Immature natural killer cell (primary cell): ENCODE results near the gene ZNF598. TPM values are rescaled to one million over a fixed set of nuclear protein-coding genes. Genes with fewer than 3 reads are reported as not detected.

Source experiments
- DNase-seq, 3 donors: peaks; one replicate each; pipeline ENCODE4 v3.0.0; 2022; ENCODE audit warnings: mixed read lengths in 1 of 3
- H3K27ac Mint-ChIP-seq, 6 donors: one replicate each; pipeline ENCODE4 v1.8.0; 2020; ENCODE audit warnings: mixed read lengths in 6 of 6, mild to moderate bottlenecking in 5 of 6, inconsistent platforms in 4 of 6, moderate library complexity in 3 of 6
- H3K27me3 Mint-ChIP-seq, 3 donors: one replicate each; pipeline ENCODE4 v1.8.0; 2020 to 2021; ENCODE audit warnings: low read depth in 3 of 3, mild to moderate bottlenecking in 3 of 3, mixed read lengths in 3 of 3, moderate library complexity in 3 of 3, inconsistent platforms in 1 of 3
- H3K36me3 Mint-ChIP-seq, 3 donors: one replicate each; pipeline ENCODE4 v1.8.0; 2020; ENCODE audit warnings: mixed read lengths in 3 of 3, inconsistent platforms in 2 of 3, mild to moderate bottlenecking in 2 of 3
- H3K4me1 Mint-ChIP-seq, 2 donors: one replicate each; pipeline ENCODE4 v1.8.0; 2020; ENCODE audit warnings: inconsistent platforms in 2 of 2, mild to moderate bottlenecking in 2 of 2, mixed read lengths in 2 of 2, moderate library complexity in 1 of 2
- H3K4me3 Mint-ChIP-seq, 5 donors: one replicate each; pipeline ENCODE4 v1.8.0; 2020; ENCODE audit warnings: mild to moderate bottlenecking in 5 of 5, mixed read lengths in 5 of 5, inconsistent platforms in 3 of 5, moderate library complexity in 3 of 5
- H3K9me3 Mint-ChIP-seq, 6 donors: one replicate each; pipeline ENCODE4 v1.8.0; 2020; ENCODE audit warnings: mild to moderate bottlenecking in 6 of 6, mixed read lengths in 6 of 6, inconsistent platforms in 4 of 6, moderate library complexity in 3 of 6
- polyA plus RNA-seq, 3 donors: library from polyadenylated mRNA; unstranded; fragments of 300-500 nt; fragmentation: Illumina TruSeq; gene quantifications; one replicate each; pipeline ENCODE4 v1.2.3, GENCODE V29; 2021

Gene ZNF598
- polyA plus RNA-seq, 3 donors from 2014 or later, result 1.8 to 10.4 (median 2.9) TPM

GRCh38 chr16:2002406-2003230, 7.0 kb downstream of the ZNF598 start:
- Mint-ChIP-seq H3K4me1 (peaks cover 9 to 15% of the 10 kb centered on the region in 2 donors), H3K27ac (no peak overlapping the region), H3K9me3 (no peaks in the 10 kb centered on the region), H3K27me3 (peaks cover 0 to 1% (median 0%) of the 10 kb centered on the region in 3 donors), H3K4me3 (no peak overlapping the region), H3K36me3 (peaks cover 0 to 6% (median 0%) of the 10 kb centered on the region in 3 donors)
- DNase-seq, result no peak

- no peak overlapping the region for H3K4me3 Mint-ChIP-seq
- H3K27me3 Mint-ChIP-seq, result peaks cover 0 to 1% (median 0%) of the 10 kb centered on the region in 3 donors
- H3K4me1 Mint-ChIP-seq, result peaks cover 4 to 11% of the 10 kb centered on the region in 2 donors
- no peaks in the 10 kb centered on the region for H3K9me3 Mint-ChIP-seq
- DNase-seq, result no peak
- H3K27ac Mint-ChIP-seq, result no peak overlapping the region
- H3K36me3 Mint-ChIP-seq, result peaks cover 0 to 10% (median 4%) of the 10 kb centered on the region in 3 donors
Measured at GRCh38 chr16:2001456-2002355, 7.9 kb downstream of the ZNF598 start.

- Mint-ChIP-seq H3K36me3 (peaks cover 0 to 10% (median 4%) of the 10 kb centered on the region in 3 donors), H3K27ac (no peak overlapping the region), H3K4me1 (peaks cover 6 to 13% of the 10 kb centered on the region in 2 donors)
Measured at GRCh38 chr16:2001035-2001434, 8.6 kb downstream of the ZNF598 start.

GRCh38 chr16:1999866-2000514, 9.6 kb downstream of the ZNF598 start:
- Mint-ChIP-seq H3K4me3 (no peak overlapping the region), H3K4me1 (peaks cover 5 to 11% of the 10 kb centered on the region in 2 donors), H3K9me3 (no peaks in the 10 kb centered on the region), H3K36me3 (peaks cover 0 to 10% (median 4%) of the 10 kb centered on the region in 3 donors), H3K27ac (no peak overlapping the region), H3K27me3 (peaks cover 0 to 1% (median 0%) of the 10 kb centered on the region in 3 donors)
- DNase-seq, result no peak

More at GRCh38 chr16:2001035-2001434, 8.6 kb downstream of the ZNF598 start:
- DNase-seq, result no peak
- Mint-ChIP-seq H3K9me3 (no peaks in the 10 kb centered on the region), H3K4me3 (no peak overlapping the region), H3K27me3 (peaks cover 0 to 1% (median 0%) of the 10 kb centered on the region in 3 donors)

GRCh38 chr16:1998852-1999801, 10.5 kb downstream of the ZNF598 start:
- Mint-ChIP-seq H3K4me3 (no peak overlapping the region), H3K4me1 (peaks cover 5 to 11% of the 10 kb centered on the region in 2 donors), H3K36me3 (peaks cover 0 to 10% (median 4%) of the 10 kb centered on the region in 3 donors), H3K27me3 (peaks cover 0 to 1% (median 0%) of the 10 kb centered on the region in 3 donors), H3K9me3 (no peaks in the 10 kb centered on the region), H3K27ac (no peak overlapping the region)
- DNase-seq, result no peak

- Mint-ChIP-seq H3K4me1 (peaks cover 10 to 11% of the 10 kb centered on the region in 2 donors), H3K4me3 (no peak overlapping the region), H3K36me3 (peaks cover 0 to 10% (median 4%) of the 10 kb centered on the region in 3 donors), H3K9me3 (no peaks in the 10 kb centered on the region), H3K27me3 (peaks cover 0 to 3% (median 2%) of the 10 kb centered on the region in 3 donors), H3K27ac (no peak overlapping the region)
- no peak for DNase-seq
Measured at GRCh38 chr16:1998360-1998835, 11.2 kb downstream of the ZNF598 start.

- Mint-ChIP-seq H3K36me3 (peaks cover 0 to 10% (median 4%) of the 10 kb centered on the region in 3 donors), H3K27me3 (peaks cover 0 to 4% (median 2%) of the 10 kb centered on the region in 3 donors), H3K27ac (no peak overlapping the region), H3K9me3 (no peaks in the 10 kb centered on the region), H3K4me1 (peaks cover 10 to 11% of the 10 kb centered on the region in 2 donors), H3K4me3 (no peak overlapping the region)
- no peak for DNase-seq
Measured at GRCh38 chr16:1997494-1998359, 11.9 kb downstream of the ZNF598 start.

GRCh38 chr16:1993731-1994131, 15.9 kb downstream of the ZNF598 start:
- peaks cover 8 to 20% (median 15%) of the 10 kb centered on the region in 3 donors for H3K27me3 Mint-ChIP-seq
- peaks cover 24 to 26% of the 10 kb centered on the region in 2 donors for H3K4me1 Mint-ChIP-seq
- no peak for DNase-seq
- H3K9me3 Mint-ChIP-seq, result no peaks in the 10 kb centered on the region
- peak overlapping the region in 4 of 5 donors; percentile 29 to 51 (median 35) for H3K4me3 Mint-ChIP-seq
- H3K27ac Mint-ChIP-seq, result peak overlapping the region; percentile 49 to 87 (median 68)
- peaks cover 0 to 10% (median 4%) of the 10 kb centered on the region in 3 donors for H3K36me3 Mint-ChIP-seq

- Mint-ChIP-seq H3K4me3 (no peak overlapping the region), H3K27me3 (peaks cover 12 to 19% (median 18%) of the 10 kb centered on the region in 3 donors), H3K4me1 (peaks cover 28 to 29% of the 10 kb centered on the region in 2 donors), H3K36me3 (peaks cover 0 to 4% (median 4%) of the 10 kb centered on the region in 3 donors), H3K27ac (no peak overlapping the region), H3K9me3 (no peaks in the 10 kb centered on the region)
- no peak for DNase-seq
Measured at GRCh38 chr16:1992704-1993317, 16.8 kb downstream of the ZNF598 start.

GRCh38 chr16:1991948-1992703, 17.5 kb downstream of the ZNF598 start:
- H3K27ac Mint-ChIP-seq, result peak overlapping the region in 5 of 6 donors; percentile 34 to 93 (median 83)
- H3K4me1 Mint-ChIP-seq, result peaks cover 28 to 29% of the 10 kb centered on the region in 2 donors
- peaks cover 0 to under 1% (median 0%) of the 10 kb centered on the region in 3 donors for H3K36me3 Mint-ChIP-seq
- peak; percentile 92 to 94 (median 93) for DNase-seq
- peaks cover 12 to 19% (median 18%) of the 10 kb centered on the region in 3 donors for H3K27me3 Mint-ChIP-seq
- no peaks in the 10 kb centered on the region for H3K9me3 Mint-ChIP-seq
- H3K4me3 Mint-ChIP-seq, result peak overlapping the region; percentile 73 to 82 (median 80)

- no peaks in the 10 kb centered on the region for H3K36me3 Mint-ChIP-seq
- H3K4me3 Mint-ChIP-seq, result peak overlapping the region; percentile 79 to 85 (median 80)
- peaks cover 27 to 28% of the 10 kb centered on the region in 2 donors for H3K4me1 Mint-ChIP-seq
- H3K27me3 Mint-ChIP-seq, result peaks cover 12 to 19% (median 18%) of the 10 kb centered on the region in 3 donors
- no peak for DNase-seq
- H3K9me3 Mint-ChIP-seq, result no peaks in the 10 kb centered on the region
- peak overlapping the region; percentile 73 to 93 (median 90) for H3K27ac Mint-ChIP-seq
Measured at GRCh38 chr16:1991588-1991947, 18.1 kb downstream of the ZNF598 start.
